ENCODE data around the gene PVR.
"Not testable (repeated sequence)": the region's sequence is repeated elsewhere in the genome, so short reads cannot be mapped to it uniquely, and the experiment has no call there.

The PVR gene

GRCh38 chr19:44628793-44629192 is 14.9 kb upstream of the PVR start:
- H3K27me3 ChIP-seq (ENCODE audit: control insufficient read depth in 2 of 2, insufficient read depth in 2 of 2, low read length in 2 of 2), result no peaks in the 10 kb centered on the region

DNA sequence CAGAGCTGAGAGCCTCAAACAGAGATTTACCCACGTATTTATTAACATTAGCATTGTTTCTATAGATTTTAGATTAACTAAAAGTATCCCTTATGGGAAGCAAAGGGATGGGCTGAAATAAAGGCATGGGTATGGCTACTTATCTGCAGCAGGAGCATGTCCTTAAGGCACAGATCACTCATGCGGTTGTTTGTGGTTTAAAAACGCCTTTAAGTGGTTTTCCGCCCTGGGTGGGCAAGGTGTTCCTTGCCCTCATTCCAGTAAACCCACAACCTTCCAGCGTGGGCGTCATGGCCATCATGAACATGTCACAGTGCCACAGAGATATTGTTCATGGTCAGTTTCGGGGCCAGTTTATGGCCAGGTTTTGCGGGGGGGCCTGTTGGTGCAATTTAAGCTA is 12.1 kb upstream of the PVR start:
- not testable (repeated sequence) for H3K9ac ChIP-seq (ENCODE audit: low read depth in 1 of 2, low read length in 2 of 2); H3K4me3 ChIP-seq (ENCODE audit: low read length in 2 of 2); H3K36me3 ChIP-seq (ENCODE audit: control insufficient read depth in 2 of 2, insufficient read depth in 2 of 2, low read length in 2 of 2); H3K9me3 ChIP-seq (ENCODE audit: control insufficient read depth in 2 of 2, low read length in 2 of 2); H3K27ac ChIP-seq (ENCODE audit: low read depth in 2 of 2, low read length in 2 of 2); H3K4me1 ChIP-seq (ENCODE audit: control insufficient read depth in 2 of 2, insufficient read depth in 2 of 2, low read length in 2 of 2); H3K27me3 ChIP-seq (ENCODE audit: control insufficient read depth in 2 of 2, insufficient read depth in 2 of 2, low read length in 2 of 2)

More at GRCh38 chr19:44628793-44629192, 14.9 kb upstream of the PVR start:
- no peaks in the 10 kb centered on the region for H3K4me1 ChIP-seq (ENCODE audit: control insufficient read depth in 2 of 2, insufficient read depth in 2 of 2, low read length in 2 of 2)
- H3K27ac ChIP-seq (ENCODE audit: low read depth in 2 of 2, low read length in 2 of 2), result no peak overlapping the region
- no peaks in the 10 kb centered on the region for H3K9me3 ChIP-seq (ENCODE audit: control insufficient read depth in 2 of 2, low read length in 2 of 2)
- H3K4me3 ChIP-seq (ENCODE audit: low read length in 2 of 2), result no peak overlapping the region
- no peak overlapping the region for H3K9ac ChIP-seq (ENCODE audit: low read depth in 1 of 2, low read length in 2 of 2)
- peaks cover 4 to 6% of the 10 kb centered on the region in 2 donors for H3K36me3 ChIP-seq (ENCODE audit: control insufficient read depth in 2 of 2, insufficient read depth in 2 of 2, low read length in 2 of 2)

DNA sequence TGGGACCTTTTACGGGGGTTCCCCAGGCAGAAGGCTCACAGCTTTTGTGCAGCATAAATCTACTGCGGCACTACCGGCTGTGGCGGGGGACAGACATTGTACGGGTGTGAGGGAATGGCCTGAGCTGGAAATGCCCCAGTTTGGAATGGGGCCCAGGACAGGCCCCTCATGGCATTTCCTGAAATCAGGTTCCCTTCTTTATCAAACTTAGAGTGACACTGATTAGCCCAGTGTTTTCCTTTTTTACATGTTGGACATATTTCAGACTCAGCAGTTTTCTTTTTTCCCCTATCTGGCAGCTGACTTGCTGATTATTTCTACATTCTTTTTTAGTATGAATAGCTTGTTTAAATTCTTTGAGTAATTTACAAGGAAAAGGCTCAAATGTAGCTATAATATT is 9.7 kb upstream of the PVR start:
- not testable (repeated sequence) for H3K36me3 ChIP-seq (ENCODE audit: control insufficient read depth in 2 of 2, insufficient read depth in 2 of 2, low read length in 2 of 2); H3K27ac ChIP-seq (ENCODE audit: low read depth in 2 of 2, low read length in 2 of 2); H3K27me3 ChIP-seq (ENCODE audit: control insufficient read depth in 2 of 2, insufficient read depth in 2 of 2, low read length in 2 of 2); H3K9me3 ChIP-seq (ENCODE audit: control insufficient read depth in 2 of 2, low read length in 2 of 2); H3K9ac ChIP-seq (ENCODE audit: low read depth in 1 of 2, low read length in 2 of 2); H3K4me3 ChIP-seq (ENCODE audit: low read length in 2 of 2)
- H3K4me1 ChIP-seq (ENCODE audit: control insufficient read depth in 2 of 2, insufficient read depth in 2 of 2, low read length in 2 of 2), result peaks cover 16 to 25% of the 10 kb centered on the region in 2 donors

DNA sequence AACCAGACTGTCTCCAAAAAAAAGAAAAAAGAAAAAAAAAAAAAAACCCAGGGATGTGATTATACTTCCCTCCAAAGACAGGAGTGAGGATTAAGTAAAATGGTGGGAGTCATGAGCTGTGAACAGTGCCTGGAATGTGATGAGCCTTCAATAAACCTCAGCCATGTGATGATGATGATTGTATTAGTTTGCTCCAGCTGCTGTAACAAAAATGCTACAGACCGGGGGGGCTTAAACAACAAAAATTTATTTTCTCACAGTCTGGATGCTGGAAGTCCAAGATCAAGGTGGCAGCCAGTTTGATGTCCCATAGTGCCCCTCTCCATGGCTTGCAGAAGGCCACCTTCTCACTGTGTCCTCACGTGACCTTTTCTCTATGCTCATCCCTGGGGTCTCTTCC is 8.9 kb upstream of the PVR start:
- H3K36me3 ChIP-seq (ENCODE audit: control insufficient read depth in 2 of 2, insufficient read depth in 2 of 2, low read length in 2 of 2), result peaks cover 0 to 6% of the 10 kb centered on the region in 2 donors
- H3K27me3 ChIP-seq (ENCODE audit: control insufficient read depth in 2 of 2, insufficient read depth in 2 of 2, low read length in 2 of 2), result no peaks in the 10 kb centered on the region
- no peaks in the 10 kb centered on the region for H3K9me3 ChIP-seq (ENCODE audit: control insufficient read depth in 2 of 2, low read length in 2 of 2)
- H3K27ac ChIP-seq (ENCODE audit: low read depth in 2 of 2, low read length in 2 of 2), result no peak overlapping the region
- no peak overlapping the region for H3K4me3 ChIP-seq (ENCODE audit: low read length in 2 of 2)
- peaks cover 20 to 30% of the 10 kb centered on the region in 2 donors for H3K4me1 ChIP-seq (ENCODE audit: control insufficient read depth in 2 of 2, insufficient read depth in 2 of 2, low read length in 2 of 2)
- no peak overlapping the region for H3K9ac ChIP-seq (ENCODE audit: low read depth in 1 of 2, low read length in 2 of 2)

DNA sequence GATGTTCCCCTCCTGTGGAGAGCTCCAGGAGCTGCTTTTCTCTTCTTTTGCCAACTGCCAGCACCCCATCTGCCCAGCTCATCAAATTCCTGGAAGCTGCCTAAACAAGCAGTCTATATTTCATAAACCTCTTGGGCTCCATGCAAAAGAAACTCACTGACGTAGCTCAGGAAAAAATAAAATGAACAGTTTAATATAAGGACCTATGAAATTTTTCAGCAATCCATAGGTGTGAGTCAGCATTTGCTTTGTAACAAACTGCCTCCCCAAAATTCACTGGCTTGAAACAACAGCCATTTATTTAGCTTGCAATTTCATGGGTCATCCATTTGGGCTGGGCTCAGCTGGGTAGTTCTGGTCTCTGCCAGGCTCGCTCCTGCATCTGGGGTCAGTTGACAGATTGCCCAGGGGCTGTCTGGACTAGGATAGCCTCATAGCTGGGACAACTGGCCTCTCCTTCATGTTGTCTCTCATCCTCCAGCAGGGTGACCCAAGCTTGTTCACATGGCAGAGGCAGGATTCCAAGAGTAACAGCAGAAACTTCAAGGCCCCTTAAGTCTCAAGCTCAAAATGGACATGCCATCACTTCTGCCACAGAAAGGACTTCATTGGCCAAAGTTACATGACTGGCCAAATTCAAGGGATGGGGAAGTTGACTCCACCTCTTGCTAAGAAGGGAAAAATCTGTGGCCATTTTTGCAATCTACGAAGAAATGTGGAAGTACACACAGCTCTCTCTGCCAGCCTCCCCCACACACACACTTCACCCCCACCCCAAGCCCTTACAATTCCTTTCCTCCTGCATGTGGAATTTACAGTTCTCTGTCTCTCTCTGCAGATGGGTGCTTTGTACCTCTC is 7.9 kb upstream of the PVR start:
- Histone ChIP-seq H3K4me1 (ENCODE audit: control insufficient read depth in 2 of 2, insufficient read depth in 2 of 2, low read length in 2 of 2) (peaks cover 26 to 40% of the 10 kb centered on the region in 2 donors), H3K36me3 (ENCODE audit: control insufficient read depth in 2 of 2, insufficient read depth in 2 of 2, low read length in 2 of 2) (no peaks in the 10 kb centered on the region), H3K4me3 (ENCODE audit: low read length in 2 of 2) (no peak overlapping the region), H3K9me3 (ENCODE audit: control insufficient read depth in 2 of 2, low read length in 2 of 2) (no peaks in the 10 kb centered on the region), H3K9ac (ENCODE audit: low read depth in 1 of 2, low read length in 2 of 2) (no peak overlapping the region), H3K27me3 (ENCODE audit: control insufficient read depth in 2 of 2, insufficient read depth in 2 of 2, low read length in 2 of 2) (no peaks in the 10 kb centered on the region), H3K27ac (ENCODE audit: low read depth in 2 of 2, low read length in 2 of 2) (peak overlapping the region; percentile 77 to 84)

- peaks cover 26 to 40% of the 10 kb centered on the region in 2 donors for H3K4me1 ChIP-seq (ENCODE audit: control insufficient read depth in 2 of 2, insufficient read depth in 2 of 2, low read length in 2 of 2)
- peak overlapping the region in 1 of 2 donors; percentile 40 for H3K4me3 ChIP-seq (ENCODE audit: low read length in 2 of 2)
- H3K9ac ChIP-seq (ENCODE audit: low read depth in 1 of 2, low read length in 2 of 2), result no peak overlapping the region
- H3K27ac ChIP-seq (ENCODE audit: low read depth in 2 of 2, low read length in 2 of 2), result peak overlapping the region; percentile 77 to 84
- no peaks in the 10 kb centered on the region for H3K36me3 ChIP-seq (ENCODE audit: control insufficient read depth in 2 of 2, insufficient read depth in 2 of 2, low read length in 2 of 2)
- no peaks in the 10 kb centered on the region for H3K9me3 ChIP-seq (ENCODE audit: control insufficient read depth in 2 of 2, low read length in 2 of 2)
- H3K27me3 ChIP-seq (ENCODE audit: control insufficient read depth in 2 of 2, insufficient read depth in 2 of 2, low read length in 2 of 2), result no peaks in the 10 kb centered on the region
Measured at GRCh38 chr19:44636439-44637389, 7.0 kb upstream of the PVR start.

DNA sequence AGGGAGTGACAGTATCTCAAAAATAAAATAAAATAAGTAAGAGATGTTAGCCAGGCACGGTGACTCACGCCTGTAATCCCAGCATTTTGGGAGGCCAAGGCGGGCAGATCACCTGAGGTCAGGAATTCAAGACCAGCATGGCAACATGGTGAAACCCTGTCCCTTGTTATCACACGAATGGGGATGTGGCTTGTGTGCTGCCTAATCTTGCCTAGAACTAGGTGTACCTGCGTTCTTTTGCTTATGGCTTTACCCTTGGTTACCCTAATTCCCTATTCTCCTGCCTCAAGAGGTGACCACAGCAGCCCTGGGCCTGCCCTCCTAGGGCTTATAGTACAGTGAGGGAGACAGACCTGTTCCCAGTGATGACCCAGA is 6.3 kb upstream of the PVR start:
- no peaks in the 10 kb centered on the region for H3K27me3 ChIP-seq (ENCODE audit: control insufficient read depth in 2 of 2, insufficient read depth in 2 of 2, low read length in 2 of 2)
- H3K27ac ChIP-seq (ENCODE audit: low read depth in 2 of 2, low read length in 2 of 2), result peak overlapping the region; percentile 77 to 84
- no peaks in the 10 kb centered on the region for H3K9me3 ChIP-seq (ENCODE audit: control insufficient read depth in 2 of 2, low read length in 2 of 2)
- no peak overlapping the region for H3K4me3 ChIP-seq (ENCODE audit: low read length in 2 of 2)
- H3K4me1 ChIP-seq (ENCODE audit: control insufficient read depth in 2 of 2, insufficient read depth in 2 of 2, low read length in 2 of 2), result peaks cover 26 to 40% of the 10 kb centered on the region in 2 donors
- no peak overlapping the region for H3K9ac ChIP-seq (ENCODE audit: low read depth in 1 of 2, low read length in 2 of 2)
- H3K36me3 ChIP-seq (ENCODE audit: control insufficient read depth in 2 of 2, insufficient read depth in 2 of 2, low read length in 2 of 2), result no peaks in the 10 kb centered on the region

DNA sequence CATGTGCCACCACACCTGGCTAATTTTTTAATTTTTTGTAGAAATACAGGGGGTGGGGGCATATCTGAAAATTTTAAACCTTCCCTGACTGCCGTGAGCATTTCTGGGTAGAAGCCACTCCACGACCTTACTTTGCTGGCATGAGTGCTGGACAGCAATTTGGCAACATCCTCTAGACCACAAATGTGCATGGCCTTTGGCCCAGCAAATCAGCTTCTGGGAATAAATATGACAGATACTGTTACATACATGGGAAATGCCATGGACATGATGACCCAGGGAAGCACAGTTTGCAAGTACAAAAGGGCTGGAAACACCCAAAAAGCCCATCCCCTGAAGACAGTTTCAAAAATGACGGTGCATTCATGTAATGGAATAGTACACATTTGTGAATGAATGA is 3.2 kb upstream of the PVR start:
- Histone ChIP-seq H3K4me1 (ENCODE audit: control insufficient read depth in 2 of 2, insufficient read depth in 2 of 2, low read length in 2 of 2) (peaks cover 26 to 44% of the 10 kb centered on the region in 2 donors), H3K36me3 (ENCODE audit: control insufficient read depth in 2 of 2, insufficient read depth in 2 of 2, low read length in 2 of 2) (no peaks in the 10 kb centered on the region), H3K27me3 (ENCODE audit: control insufficient read depth in 2 of 2, insufficient read depth in 2 of 2, low read length in 2 of 2) (no peaks in the 10 kb centered on the region), H3K9me3 (ENCODE audit: control insufficient read depth in 2 of 2, low read length in 2 of 2) (no peaks in the 10 kb centered on the region), H3K27ac (ENCODE audit: low read depth in 2 of 2, low read length in 2 of 2) (no peak overlapping the region), H3K4me3 (ENCODE audit: low read length in 2 of 2) (no peak overlapping the region), H3K9ac (ENCODE audit: low read depth in 1 of 2, low read length in 2 of 2) (no peak overlapping the region)

GRCh38 chr19:44641501-44642265 is 2.0 kb upstream of the PVR start:
- Histone ChIP-seq H3K4me1 (ENCODE audit: control insufficient read depth in 2 of 2, insufficient read depth in 2 of 2, low read length in 2 of 2) (peaks cover 19 to 35% of the 10 kb centered on the region in 2 donors), H3K36me3 (ENCODE audit: control insufficient read depth in 2 of 2, insufficient read depth in 2 of 2, low read length in 2 of 2) (no peaks in the 10 kb centered on the region), H3K4me3 (ENCODE audit: low read length in 2 of 2) (no peak overlapping the region), H3K9ac (ENCODE audit: low read depth in 1 of 2, low read length in 2 of 2) (no peak overlapping the region), H3K27me3 (ENCODE audit: control insufficient read depth in 2 of 2, insufficient read depth in 2 of 2, low read length in 2 of 2) (no peaks in the 10 kb centered on the region), H3K27ac (ENCODE audit: low read depth in 2 of 2, low read length in 2 of 2) (no peak overlapping the region), H3K9me3 (ENCODE audit: control insufficient read depth in 2 of 2, low read length in 2 of 2) (no peaks in the 10 kb centered on the region)
